WTC11 (cell line): Measurements from ENCODE around the gene FSTL4.

Experiments used
- IRF2 ChIP-seq: sonication (generic); formaldehyde crosslinking; IDR thresholded peaks from 2 replicates; pipeline ENCODE4 v1.8.0; 2022; ENCODE audit warnings: low read depth, missing genetic modification reagents, borderline replicate concordance
- NR2C2 ChIP-seq: sonication (generic); formaldehyde crosslinking; IDR thresholded peaks from 2 replicates; pipeline ENCODE4 v1.8.0; 2022; ENCODE audit warnings: mild to moderate bottlenecking, missing genetic modification reagents
- SP1 ChIP-seq: sonication (generic); formaldehyde crosslinking; conservative IDR thresholded peaks from 2 replicates; pipeline ENCODE4 v1.8.1; 2022; ENCODE audit warnings: missing genetic modification reagents
- ZNF121 ChIP-seq: sonication (generic); formaldehyde crosslinking; IDR thresholded peaks from 2 replicates; pipeline ENCODE4 v1.8.0; 2023; ENCODE audit warnings: missing genetic modification reagents
- TF ChIP-seq, protein P1 (sequence below): fragments of 200-600 bp; IDR thresholded peaks from 2 replicates; pipeline ENCODE4 v1.8.0; 2022; ENCODE audit warnings: antibody characterized with exemption
- TF ChIP-seq, protein P2 (sequence below): sonication (generic); formaldehyde crosslinking; IDR thresholded peaks from 2 replicates; pipeline ENCODE4 v1.8.0; 2022; ENCODE audit warnings: mild to moderate bottlenecking, missing genetic modification reagents

DNA sequence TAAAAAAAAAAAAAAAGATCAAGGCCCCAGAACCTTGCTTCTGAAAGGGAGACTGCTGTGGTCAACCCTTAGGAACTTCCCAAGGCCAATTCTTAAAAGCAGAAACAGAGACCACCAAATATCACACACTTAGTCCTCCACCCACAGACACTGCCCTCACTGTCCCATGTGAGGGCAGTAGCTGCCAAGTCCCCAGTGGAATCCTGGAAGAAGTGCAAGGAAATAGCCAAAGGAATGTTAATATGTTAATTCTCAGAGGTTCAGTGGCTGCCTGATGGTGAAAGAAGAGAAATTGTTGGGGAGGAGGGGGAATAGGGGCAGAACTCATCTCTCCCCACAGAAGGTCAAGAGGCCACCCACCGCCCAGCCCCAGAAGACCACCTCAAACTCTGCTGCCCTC is 23.1 kb downstream of the FSTL4 start:
- TF ChIP-seq, protein P1, sequence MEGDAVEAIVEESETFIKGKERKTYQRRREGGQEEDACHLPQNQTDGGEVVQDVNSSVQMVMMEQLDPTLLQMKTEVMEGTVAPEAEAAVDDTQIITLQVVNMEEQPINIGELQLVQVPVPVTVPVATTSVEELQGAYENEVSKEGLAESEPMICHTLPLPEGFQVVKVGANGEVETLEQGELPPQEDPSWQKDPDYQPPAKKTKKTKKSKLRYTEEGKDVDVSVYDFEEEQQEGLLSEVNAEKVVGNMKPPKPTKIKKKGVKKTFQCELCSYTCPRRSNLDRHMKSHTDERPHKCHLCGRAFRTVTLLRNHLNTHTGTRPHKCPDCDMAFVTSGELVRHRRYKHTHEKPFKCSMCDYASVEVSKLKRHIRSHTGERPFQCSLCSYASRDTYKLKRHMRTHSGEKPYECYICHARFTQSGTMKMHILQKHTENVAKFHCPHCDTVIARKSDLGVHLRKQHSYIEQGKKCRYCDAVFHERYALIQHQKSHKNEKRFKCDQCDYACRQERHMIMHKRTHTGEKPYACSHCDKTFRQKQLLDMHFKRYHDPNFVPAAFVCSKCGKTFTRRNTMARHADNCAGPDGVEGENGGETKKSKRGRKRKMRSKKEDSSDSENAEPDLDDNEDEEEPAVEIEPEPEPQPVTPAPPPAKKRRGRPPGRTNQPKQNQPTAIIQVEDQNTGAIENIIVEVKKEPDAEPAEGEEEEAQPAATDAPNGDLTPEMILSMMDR: no peak
- TF ChIP-seq NR2C2 (CRISPR knock-in tag) (no peak), IRF2 (CRISPR knock-in tag) (no peak), ZNF121 (CRISPR knock-in tag) (no peak), SP1 (CRISPR knock-in tag) (no peak)
- TF ChIP-seq, protein P2, sequence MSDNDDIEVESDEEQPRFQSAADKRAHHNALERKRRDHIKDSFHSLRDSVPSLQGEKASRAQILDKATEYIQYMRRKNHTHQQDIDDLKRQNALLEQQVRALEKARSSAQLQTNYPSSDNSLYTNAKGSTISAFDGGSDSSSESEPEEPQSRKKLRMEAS: no peak
